GM19455 (cell line): ENCODE data around the gene C12orf43.

Experiments used
- ATAC-seq: cut with Tn5 transposase; IDR thresholded peaks from one replicate; pipeline ENCODE4 v1.9.1; 2021; ENCODE audit not compliant: unreplicated experiment

The C12orf43 gene

GRCh38 chr12:120979220-120979861 is 36.9 kb downstream of the C12orf43 start:
- no peak for ATAC-seq

GRCh38 chr12:120978296-120979219 is 37.7 kb downstream of the C12orf43 start, which contains the start of gene HNF1A:
Gene HNF1A, plus strand, starts transcription at chr12:120978543. Its CDS starts 226 bp downstream, at chr12:120978769.
- no peak for ATAC-seq

DNA sequence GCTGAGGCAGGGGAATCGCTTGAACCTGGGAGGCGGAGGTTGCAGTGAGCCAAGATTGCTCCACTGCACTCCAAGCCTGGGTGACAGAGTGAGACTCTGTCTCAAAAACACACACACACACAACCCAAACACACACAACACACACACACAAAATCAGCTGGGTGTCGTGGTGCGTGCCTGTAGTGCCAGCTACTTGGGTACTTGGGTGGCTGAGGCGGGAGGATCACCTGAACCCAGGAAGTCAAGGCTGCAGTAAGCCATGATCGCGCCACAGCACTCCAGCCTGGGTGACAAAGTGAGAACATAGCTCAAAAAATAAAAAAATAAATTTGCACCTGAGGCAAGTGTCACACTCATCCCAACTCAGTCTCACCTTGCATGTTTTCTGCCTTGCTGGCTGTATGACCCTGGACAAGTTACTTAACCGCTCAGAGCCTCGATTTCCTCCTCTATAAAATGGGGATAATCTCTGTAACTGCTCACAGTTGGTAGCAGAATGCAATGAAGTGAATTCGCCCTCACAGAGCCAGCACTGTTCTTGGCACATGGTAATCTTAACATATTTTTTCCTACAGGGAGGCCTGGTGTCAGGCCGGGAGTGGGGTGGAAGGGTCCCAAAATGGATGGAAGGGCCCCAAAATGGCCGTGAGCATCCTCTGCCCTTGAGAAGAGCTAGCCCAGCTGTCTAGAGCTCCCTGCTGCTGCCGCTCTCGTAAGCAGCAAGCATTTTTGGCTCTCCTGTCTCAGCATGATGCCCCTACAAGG is 38.6 kb downstream of the C12orf43 start:
- ATAC-seq = no peak

DNA sequence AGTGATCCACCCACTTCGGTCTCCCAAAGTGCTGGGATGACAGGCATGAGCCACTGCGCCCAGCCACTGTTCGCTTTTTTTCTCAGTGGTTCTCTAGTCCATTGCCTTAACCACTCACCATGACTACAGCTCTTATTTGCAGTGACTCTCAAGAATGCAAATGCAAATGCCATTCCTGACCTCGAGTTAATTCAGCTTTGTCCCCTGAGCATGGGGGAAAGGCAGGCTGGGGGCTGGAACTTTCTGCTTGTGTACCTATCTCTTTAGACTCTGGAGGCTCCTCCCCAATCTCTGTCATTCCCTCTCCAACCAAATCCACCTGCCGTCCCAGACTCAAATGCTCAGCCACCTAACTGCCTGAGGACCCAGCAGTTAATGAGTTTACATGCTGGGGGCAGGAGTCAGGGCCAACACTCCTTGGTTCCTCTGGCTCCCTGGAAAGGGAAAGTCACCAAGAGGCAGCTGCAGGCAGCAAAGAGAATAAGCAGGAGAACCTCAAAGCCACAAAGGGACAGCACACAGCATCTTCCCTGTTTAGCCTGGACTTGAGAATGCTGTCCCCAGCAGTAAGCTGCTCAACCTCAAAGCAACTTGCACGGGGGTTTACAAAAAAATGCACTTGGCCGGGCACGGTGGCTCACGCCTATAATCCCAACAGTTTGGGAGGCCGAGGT is 43.3 kb downstream of the C12orf43 start:
- ATAC-seq = no peak

DNA sequence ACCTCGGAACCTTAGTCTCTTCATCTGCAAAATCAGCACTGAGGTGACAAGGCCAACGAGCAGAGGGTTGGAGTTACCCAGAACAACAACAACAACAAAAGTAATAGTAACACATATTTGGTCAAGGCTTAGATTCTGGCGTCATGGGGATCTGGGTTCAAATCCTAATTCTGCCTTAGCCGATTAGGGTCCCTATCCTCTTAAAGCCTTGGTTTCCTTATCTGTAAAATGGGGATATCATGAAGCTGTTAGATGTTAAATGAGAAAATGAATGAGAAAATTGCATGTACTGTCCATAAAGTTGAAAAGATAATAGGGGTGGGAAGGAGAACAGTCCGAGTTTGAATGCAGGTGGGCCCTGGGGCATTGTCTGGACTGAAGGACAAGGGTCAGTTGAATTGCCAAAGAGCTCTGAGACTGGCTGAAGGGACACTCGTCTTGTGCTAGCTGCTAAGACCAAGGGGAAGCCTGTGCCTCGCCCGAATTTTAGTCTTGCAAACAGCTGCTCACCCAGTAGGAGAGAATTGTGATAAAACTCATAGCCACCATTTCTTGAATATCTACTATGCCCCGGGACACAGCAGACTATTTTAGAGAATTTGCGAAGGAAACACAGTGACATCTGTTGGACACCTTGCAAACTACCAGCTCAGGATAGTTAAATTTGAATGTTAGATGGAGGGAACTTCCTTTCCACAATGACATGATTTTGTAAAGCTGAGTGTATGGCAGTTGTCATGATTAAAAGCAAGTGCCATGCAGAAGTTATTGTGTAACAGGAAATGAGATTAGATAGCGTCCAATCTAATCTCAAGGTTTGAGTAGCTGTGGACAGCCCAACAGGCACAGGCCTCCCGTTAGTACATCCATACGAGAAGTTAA is 44.7 kb downstream of the C12orf43 start:
- ATAC-seq = no peak

GRCh38 chr12:120970310-120970709 is 46.0 kb downstream of the C12orf43 start:
- no peak for ATAC-seq

GRCh38 chr12:120965534-120966091 is 50.7 kb downstream of the C12orf43 start:
- ATAC-seq = no peak

DNA sequence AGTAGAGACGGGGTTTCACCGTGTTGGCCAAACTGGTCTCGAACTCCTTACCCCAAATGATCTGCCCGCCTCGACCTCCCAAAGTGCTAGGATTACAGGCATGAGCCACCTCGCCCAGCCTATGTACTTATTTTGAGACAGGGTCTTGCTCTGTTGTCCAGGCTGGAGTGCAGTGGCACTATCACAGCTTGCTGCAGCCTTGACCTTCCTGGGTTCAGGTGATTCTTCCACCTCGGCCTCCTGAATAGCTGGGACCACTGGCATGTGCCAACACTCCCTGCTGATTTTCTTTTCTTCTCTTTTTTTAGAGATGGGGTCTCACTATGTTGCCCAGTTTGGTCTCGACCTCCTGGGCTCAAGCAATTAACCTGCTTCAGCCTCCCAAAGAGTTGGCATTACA is 52.0 kb downstream of the C12orf43 start:
- no peak for ATAC-seq

- no peak for ATAC-seq
These were observed 53.7 kb downstream of the C12orf43 start for GRCh38 chr12:120962532-120963020.

DNA sequence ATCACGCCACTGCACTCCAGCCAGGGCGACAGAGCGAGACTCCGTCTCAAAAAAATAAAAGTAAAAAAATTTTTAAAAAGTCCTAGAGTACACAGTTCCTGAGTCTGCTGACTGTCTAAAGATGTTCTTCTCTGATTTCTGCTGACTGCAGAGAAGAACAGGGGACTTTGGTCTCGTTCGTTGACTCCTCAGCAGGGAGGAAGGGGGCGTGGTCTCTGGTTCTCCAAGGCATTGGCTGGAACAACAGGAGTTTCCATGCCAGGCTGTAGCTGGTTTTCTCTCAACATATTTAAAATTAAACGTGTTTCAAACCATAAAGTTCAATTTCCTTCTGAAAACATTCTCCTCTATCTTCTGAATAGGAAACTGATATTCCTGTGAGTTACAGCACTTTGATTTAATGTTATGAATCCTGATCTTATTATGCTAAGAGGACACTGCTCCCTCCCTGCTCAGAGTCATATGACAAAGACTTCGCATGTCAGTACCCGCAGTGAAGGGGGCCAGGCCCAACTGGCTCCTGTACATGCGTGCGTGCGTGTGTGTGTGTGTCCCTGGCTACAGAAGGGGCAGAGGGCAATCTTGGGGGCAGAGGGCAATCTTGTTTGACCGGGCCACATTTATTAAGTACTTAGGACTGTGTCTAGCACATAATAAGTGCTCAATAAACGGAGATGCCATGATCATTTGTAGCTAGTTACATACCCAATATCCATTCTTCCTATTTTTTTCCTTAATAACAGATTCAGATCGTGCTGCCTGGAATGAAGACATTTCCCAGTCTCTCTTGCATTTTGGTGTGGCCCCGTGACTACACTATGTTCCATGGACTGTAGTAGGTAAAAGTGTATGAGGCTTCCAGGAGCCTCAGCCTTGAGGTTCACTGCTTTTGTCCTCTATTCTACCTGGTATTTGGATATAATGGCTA is 54.4 kb downstream of the C12orf43 start:
- ATAC-seq = no peak

DNA sequence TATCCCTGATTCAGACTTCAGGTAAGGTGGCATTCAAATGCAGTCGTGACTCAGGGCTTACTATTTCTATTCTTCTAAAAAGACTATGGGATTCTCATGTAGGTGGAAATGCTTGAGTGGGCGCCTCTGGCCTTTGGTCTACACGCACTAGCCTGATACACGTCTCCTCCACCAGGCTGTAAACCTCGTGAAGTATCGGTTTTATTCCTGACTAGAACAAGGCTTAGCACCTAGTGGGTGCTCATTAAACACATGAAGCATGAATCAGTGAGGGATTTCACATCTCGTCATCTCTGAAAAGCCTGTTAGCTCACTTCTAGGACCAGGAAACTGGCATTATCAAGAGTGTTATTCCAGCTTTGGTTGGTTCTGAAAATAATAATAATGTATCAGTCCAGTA is 55.6 kb downstream of the C12orf43 start:
- no peak for ATAC-seq

DNA sequence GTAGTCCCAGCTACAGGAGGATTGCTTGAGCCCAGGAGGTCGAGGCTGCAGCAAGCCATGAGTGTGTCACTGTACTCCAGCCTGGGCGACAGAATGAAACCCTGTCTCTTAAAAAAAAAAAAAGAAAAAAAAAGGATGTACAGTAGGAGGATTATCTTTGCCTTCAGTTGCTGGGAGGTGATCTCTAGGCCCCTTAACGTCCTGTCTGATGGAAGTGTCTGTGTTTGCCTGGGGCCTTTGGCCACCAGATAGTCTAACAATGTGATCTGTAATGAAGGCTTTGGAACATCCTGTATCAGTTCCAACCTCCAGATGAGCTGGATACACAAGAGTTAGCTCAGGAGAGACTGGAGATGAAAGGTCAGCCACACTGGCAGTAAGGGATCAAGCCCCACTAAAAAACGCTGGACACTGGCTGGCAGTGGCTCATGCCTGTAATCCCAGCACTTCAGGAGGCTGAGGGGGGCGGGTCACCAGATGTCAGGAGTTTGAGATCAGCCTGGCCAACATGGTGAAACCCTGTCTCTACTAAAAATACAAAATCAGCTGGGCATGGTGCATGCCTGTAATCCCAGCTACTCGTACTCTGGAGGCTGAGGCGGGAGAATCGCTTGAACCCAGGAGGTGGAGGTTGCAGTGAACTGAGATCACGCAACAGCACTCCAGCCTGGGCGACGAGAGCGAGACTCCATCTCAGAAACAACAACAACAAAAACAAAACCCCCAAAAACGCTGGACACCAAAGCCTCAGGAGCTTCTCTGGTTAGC is 57.0 kb downstream of the C12orf43 start:
- ATAC-seq = no peak

DNA sequence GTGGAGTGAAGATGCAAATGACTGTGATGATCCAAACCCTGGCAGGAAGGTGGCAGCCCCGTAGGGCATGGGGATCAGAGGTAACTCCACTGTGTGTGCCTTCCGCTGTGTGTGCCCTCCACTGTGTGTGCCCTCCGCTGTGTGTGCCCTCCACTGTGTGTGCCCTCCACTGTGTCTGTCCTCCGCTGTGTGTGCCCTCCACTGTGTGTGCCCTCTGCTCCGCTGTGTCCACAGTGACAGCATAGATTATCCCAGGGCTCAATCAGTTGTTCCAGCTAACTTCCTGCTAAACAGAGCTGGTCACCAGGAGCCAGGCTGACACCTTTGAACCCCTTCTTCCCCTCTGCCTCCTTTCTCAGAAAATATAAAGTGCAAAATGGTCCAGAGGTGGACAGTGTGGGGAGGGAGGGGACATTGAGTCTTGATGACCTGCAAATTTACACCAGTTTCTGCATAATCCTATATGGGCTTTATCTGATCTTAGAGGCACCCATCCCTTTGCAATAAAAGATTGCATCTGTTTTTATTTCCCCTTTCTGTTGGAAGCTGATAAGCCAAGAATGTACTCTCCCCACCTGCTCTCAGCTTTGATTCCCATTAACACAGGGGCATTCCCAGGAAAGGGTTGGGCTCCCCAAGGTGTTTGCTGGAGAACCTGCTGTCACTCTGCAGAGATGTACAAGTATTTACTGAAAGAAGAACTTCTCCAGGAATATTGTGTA is 59.5 kb downstream of the C12orf43 start:
- no peak for ATAC-seq

DNA sequence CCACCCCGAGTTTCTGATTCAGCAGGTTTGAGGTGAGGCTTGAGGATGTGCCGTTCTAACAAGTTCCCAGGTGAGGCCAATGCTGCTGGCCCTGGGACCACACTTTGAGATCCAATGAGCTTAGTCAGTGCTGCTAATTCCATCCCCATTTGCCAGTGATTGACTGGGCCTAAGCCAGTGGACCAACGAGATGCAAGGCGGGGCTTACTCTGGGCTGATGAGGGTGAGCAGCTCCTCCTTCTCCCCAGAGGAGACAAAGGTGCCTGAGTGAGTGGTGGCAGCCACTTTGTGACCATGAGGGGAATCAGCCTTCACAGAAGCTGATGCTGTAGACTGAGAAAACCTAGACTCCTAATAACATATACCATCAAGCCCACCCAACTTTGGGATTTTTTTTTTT is 61.1 kb downstream of the C12orf43 start:
- no peak for ATAC-seq

DNA sequence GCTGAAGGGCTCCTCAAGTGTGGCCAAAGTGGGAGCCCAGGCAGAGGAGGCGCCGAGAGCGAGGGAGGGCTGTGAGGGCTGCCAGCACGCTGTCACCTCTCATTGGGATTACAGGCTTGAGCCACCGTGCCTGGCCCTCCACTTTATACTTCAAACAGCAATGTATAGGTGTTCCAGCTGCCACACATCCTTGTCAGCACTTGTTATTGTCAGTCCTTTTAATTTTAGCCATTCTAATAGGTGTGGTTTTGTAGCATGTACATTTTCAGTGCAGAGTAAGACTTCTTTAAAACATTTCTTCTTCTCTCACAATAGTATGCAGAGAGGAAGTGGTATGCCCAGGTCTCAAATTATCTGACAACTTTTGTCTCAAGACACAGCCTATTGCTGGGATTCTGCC is 65.5 kb downstream of the C12orf43 start:
- no peak for ATAC-seq
